IMR-90 (cell line): ENCODE results near the gene ARSA. TPM values are rescaled to one million over a fixed set of nuclear protein-coding genes. Genes with fewer than 3 reads are reported as not detected.

Source experiments
- ATAC-seq: fragments of 200-7000 bp; cut with Tn5 transposase; 2 replicates; pipeline ENCODE4 v1.9.1; 2020; ENCODE audit warnings: low read depth, mild to moderate bottlenecking, moderate library complexity
- BruUV-seq: library from RNA; stranded (reverse); fragments of 400-500 nt; replicated peaks from 2 replicates; lab custom pipeline; 2021; lab: Mats Ljungman, UMichigan
- CTCF ChIA-PET: fragments of 300-600 bp; formaldehyde crosslinking; extraction: SDS; loops from one replicate; lab custom pipeline; 2021; ENCODE audit warnings: antibody characterized with exemption; lab: Yijun Ruan, JAX
- POLR2A ChIA-PET: fragments of 300-600 bp; sonication (Branson Sonifier 250); formaldehyde crosslinking; loops from one replicate; lab custom pipeline; 2022; ENCODE audit warnings: antibody characterized with exemption; ENCODE audit not compliant: unreplicated experiment; lab: Charles Lee
- DNase-seq: peaks from one replicate; pipeline ENCODE4 v3.0.0; 2013
- H2AFZ ChIP-seq: replicated peaks from 2 replicates; pipeline ENCODE3; 2013; ENCODE audit warnings: low read length, mild to moderate bottlenecking; ENCODE audit not compliant: poor library complexity
- H2AK5ac ChIP-seq: 2 replicates; pipeline ENCODE4 v1.6.1; 2013; ENCODE audit warnings: low read depth, low read length, inconsistent platforms
- H2AK9ac ChIP-seq: replicated peaks from 2 replicates; pipeline ENCODE3; 2013; ENCODE audit warnings: mild to moderate bottlenecking, low read depth, low read length, moderate library complexity; ENCODE audit not compliant: poor library complexity
- H2BK120ac ChIP-seq: 2 replicates; pipeline ENCODE4 v1.6.1; 2013; ENCODE audit warnings: low read depth, low read length, inconsistent platforms
- H2BK15ac ChIP-seq: 3 replicates; pipeline ENCODE4 v1.6.1; 2013; ENCODE audit warnings: low read depth, low read length, inconsistent platforms
- H2BK20ac ChIP-seq: 2 replicates; pipeline ENCODE4 v1.6.1; 2013; ENCODE audit warnings: low read depth, mild to moderate bottlenecking, inconsistent platforms, low read length, moderate library complexity
- H2BK5ac ChIP-seq: 2 replicates; pipeline ENCODE4 v1.6.1; 2013; ENCODE audit warnings: mild to moderate bottlenecking, low read depth, low read length, inconsistent platforms; ENCODE audit not compliant: poor library complexity, severe bottlenecking
- H3K14ac ChIP-seq: replicated peaks from 2 replicates; pipeline ENCODE4 v1.6.1; 2013; ENCODE audit warnings: low read depth, low read length, inconsistent platforms
- H3K18ac ChIP-seq: 2 replicates; pipeline ENCODE4 v1.6.1; 2013; ENCODE audit warnings: low read depth, low read length, control low read depth
- H3K23ac ChIP-seq: 2 replicates; pipeline ENCODE4 v1.6.1; 2013; ENCODE audit warnings: low read depth, low read length, inconsistent platforms
- H3K27ac ChIP-seq: 2 replicates; pipeline ENCODE4 v1.5.1; 2013; ENCODE audit warnings: mild to moderate bottlenecking, control low read depth, low read length; ENCODE audit not compliant: insufficient read depth
- H3K27me3 ChIP-seq: 2 replicates; pipeline ENCODE4 v1.6.1; 2013; ENCODE audit warnings: low read length; ENCODE audit not compliant: control insufficient read depth, insufficient read depth
- H3K36me3 ChIP-seq: 2 replicates; pipeline ENCODE4 v1.6.1; 2013; ENCODE audit warnings: low read length, mixed read lengths; ENCODE audit not compliant: control insufficient read depth, insufficient read depth
- H3K4ac ChIP-seq: 2 replicates; pipeline ENCODE4 v1.6.1; 2013; ENCODE audit warnings: low read depth, low read length, inconsistent platforms
- H3K4me1 ChIP-seq: 2 replicates; pipeline ENCODE4 v1.6.1; 2013; ENCODE audit warnings: low read length, mixed read lengths; ENCODE audit not compliant: control insufficient read depth, insufficient read depth
- H3K4me2 ChIP-seq: 2 replicates; pipeline ENCODE4 v1.6.1; 2013; ENCODE audit warnings: low read depth, mild to moderate bottlenecking, control low read depth, low read length, moderate library complexity
- H3K4me3 ChIP-seq: 2 replicates; pipeline ENCODE4 v1.5.1; 2013; ENCODE audit warnings: low read depth, mild to moderate bottlenecking, control low read depth, low read length, moderate library complexity; ENCODE audit not compliant: insufficient read depth
- H3K56ac ChIP-seq: 2 replicates; pipeline ENCODE4 v1.6.1; 2013; ENCODE audit warnings: low read length, inconsistent platforms; ENCODE audit not compliant: insufficient read depth; ENCODE audit errors: extremely low read depth
- H3K79me1 ChIP-seq, 2 experiments: 2 replicates each; pipeline ENCODE4 v1.6.1; 2013; ENCODE audit warnings: low read length in 2 of 2, inconsistent platforms in 1 of 2, low read depth in 1 of 2
- H3K9ac ChIP-seq: 2 replicates; pipeline ENCODE4 v1.6.1; 2013; ENCODE audit warnings: low read depth, low read length, control low read depth
- H3K9me1 ChIP-seq: 2 replicates; pipeline ENCODE4 v1.6.1; 2013; ENCODE audit warnings: low read length, inconsistent platforms; ENCODE audit not compliant: insufficient read depth
- H3K9me3 ChIP-seq: 2 replicates; pipeline ENCODE4 v1.6.1; 2013; ENCODE audit warnings: low read length; ENCODE audit not compliant: control insufficient read depth, insufficient read depth
- H4K20me1 ChIP-seq: 2 replicates; pipeline ENCODE4 v1.6.1; 2013; ENCODE audit warnings: low read length, inconsistent platforms; ENCODE audit not compliant: insufficient read depth
- H4K5ac ChIP-seq: 2 replicates; pipeline ENCODE4 v1.6.1; 2013; ENCODE audit warnings: mild to moderate bottlenecking, low read depth, low read length, control low read depth
- H4K8ac ChIP-seq, 2 experiments: 2 replicates each; pipeline ENCODE4 v1.6.1; 2013; ENCODE audit warnings: low read depth in 2 of 2, low read length in 2 of 2, control low read depth in 1 of 2, inconsistent platforms in 1 of 2
- H4K91ac ChIP-seq: 2 replicates; pipeline ENCODE4 v1.6.1; 2013; ENCODE audit warnings: low read depth, low read length, inconsistent platforms; ENCODE audit not compliant: insufficient read depth
- BHLHE40 ChIP-seq: fragments of 150-350 bp; IDR thresholded peaks from 2 replicates; pipeline ENCODE4 v1.6.1; 2016; ENCODE audit warnings: mild to moderate bottlenecking, low read depth, low read length
- CEBPB ChIP-seq: IDR thresholded peaks from 2 replicates; pipeline ENCODE4 v1.6.1; 2012; ENCODE audit warnings: low read depth, low read length, improper control_type of control experiment
- CHD1 ChIP-seq: IDR thresholded peaks from 2 replicates; pipeline ENCODE4 v1.6.1; 2012; ENCODE audit warnings: low read depth, low read length, improper control_type of control experiment
- FOS ChIP-seq: fragments of 150-350 bp; IDR thresholded peaks from 2 replicates; pipeline ENCODE4 v1.6.1; 2016; ENCODE audit warnings: low read depth, low read length
- MAFK ChIP-seq: IDR thresholded peaks from 2 replicates; pipeline ENCODE4 v1.6.1; 2012; ENCODE audit warnings: low read depth, low read length, improper control_type of control experiment
- MAZ ChIP-seq: IDR thresholded peaks from 2 replicates; pipeline ENCODE4 v1.6.1; 2012; ENCODE audit warnings: low read depth, mild to moderate bottlenecking, low read length, improper control_type of control experiment, moderate library complexity, borderline replicate concordance
- MXI1 ChIP-seq: IDR thresholded peaks from 2 replicates; pipeline ENCODE4 v1.6.1; 2012; ENCODE audit warnings: low read depth, mild to moderate bottlenecking, low read length, moderate library complexity, borderline replicate concordance
- NFE2L2 ChIP-seq: fragments of 150-350 bp; IDR thresholded peaks from 2 replicates; pipeline ENCODE4 v1.6.1; 2016; ENCODE audit warnings: low read depth, mild to moderate bottlenecking, low read length
- POLR2A ChIP-seq: IDR thresholded peaks from 2 replicates; pipeline ENCODE4 v1.6.1; 2012; ENCODE audit warnings: mild to moderate bottlenecking, low read depth, low read length
- RAD21 ChIP-seq: IDR thresholded peaks from 2 replicates; pipeline ENCODE4 v1.6.1; 2012; ENCODE audit warnings: low read length, improper control_type of control experiment
- RCOR1 ChIP-seq: IDR thresholded peaks from 2 replicates; pipeline ENCODE4 v1.6.1; 2012; ENCODE audit warnings: mild to moderate bottlenecking, low read length, improper control_type of control experiment; ENCODE audit not compliant: insufficient replicate concordance
- RFX5 ChIP-seq: IDR thresholded peaks from 2 replicates; pipeline ENCODE4 v1.8.0; 2012; ENCODE audit warnings: low read depth, mild to moderate bottlenecking, low read length, moderate library complexity
- SMC3 ChIP-seq: fragments of 150-350 bp; IDR thresholded peaks from 2 replicates; pipeline ENCODE4 v1.6.1; 2016; ENCODE audit warnings: low read depth, mild to moderate bottlenecking, antibody characterized with exemption, low read length, moderate library complexity
- WGBS, 2 experiments: methylation state at CpG; one replicate each; pipeline versions ENCODE4 v1.1.5 to v1.1.7; 2013; ENCODE audit warnings: missing lambda C conversion rate in 2 of 2; ENCODE audit not compliant: insufficient read length in 1 of 2; ENCODE audit errors: extremely low coverage in 2 of 2; 5-methylcytosine and 5-hydroxymethylcytosine counted together
- dilution Hi-C: fragments of 300-500 bp; cut with HindIII; formaldehyde crosslinking; loops from one replicate; pipeline ENCODE4 v1.14.3; 2018; ENCODE audit warnings: low sequenced_read_pairs; ENCODE audit not compliant: unreplicated experiment
- in situ Hi-C: fragments of 300-500 bp; cut with MboI; formaldehyde crosslinking; loops from 3 replicates; pipeline ENCODE4 v1.14.3; 2019; ENCODE audit warnings: low sequenced_read_pairs, inconsistent platforms, mixed read lengths
- intact Hi-C: fragments of 100-400 bp; cut with micrococcal nuclease; formaldehyde crosslinking; loops from 2 replicates; pipeline ENCODE4 v1.10.0; 2022
- polyA plus RNA-seq, 3 experiments: library from polyadenylated mRNA; depleted of rRNA; stranded (reverse); fragments of >200 nt; gene quantifications; 2 replicates each; pipeline ENCODE4 v1.2.3, GENCODE V29; 2012; ENCODE audit warnings: low replicate concordance in 1 of 3
- total RNA-seq: library from RNA; depleted of rRNA; stranded (reverse); fragments of >200 nt; gene quantifications from 2 replicates; pipeline ENCODE4 v1.2.3, GENCODE V29; 2012
- TF ChIP-seq, protein P1 (sequence below): fragments of 150-350 bp; IDR thresholded peaks from 2 replicates; pipeline ENCODE4 v1.6.1; 2017; ENCODE audit warnings: mild to moderate bottlenecking, antibody characterized with exemption, low read length, low read depth
- TF ChIP-seq, protein P2 (sequence below): fragments of 150-350 bp; IDR thresholded peaks from 2 replicates; pipeline ENCODE4 v1.6.1; 2016; ENCODE audit warnings: low read depth, mild to moderate bottlenecking, low read length, moderate library complexity, borderline replicate concordance
- TF ChIP-seq, protein P3 (sequence below): conservative IDR thresholded peaks from 2 replicates; pipeline ENCODE4 v1.5.1; 2012; ENCODE audit warnings: mild to moderate bottlenecking, low read depth, low read length, improper control_type of control experiment

Gene ARSA
- total and polyA plus RNA-seq, 2 of the 4 experiments (the other 2 are of a cell fraction) = 3.4 to 24.2 TPM

DNA sequence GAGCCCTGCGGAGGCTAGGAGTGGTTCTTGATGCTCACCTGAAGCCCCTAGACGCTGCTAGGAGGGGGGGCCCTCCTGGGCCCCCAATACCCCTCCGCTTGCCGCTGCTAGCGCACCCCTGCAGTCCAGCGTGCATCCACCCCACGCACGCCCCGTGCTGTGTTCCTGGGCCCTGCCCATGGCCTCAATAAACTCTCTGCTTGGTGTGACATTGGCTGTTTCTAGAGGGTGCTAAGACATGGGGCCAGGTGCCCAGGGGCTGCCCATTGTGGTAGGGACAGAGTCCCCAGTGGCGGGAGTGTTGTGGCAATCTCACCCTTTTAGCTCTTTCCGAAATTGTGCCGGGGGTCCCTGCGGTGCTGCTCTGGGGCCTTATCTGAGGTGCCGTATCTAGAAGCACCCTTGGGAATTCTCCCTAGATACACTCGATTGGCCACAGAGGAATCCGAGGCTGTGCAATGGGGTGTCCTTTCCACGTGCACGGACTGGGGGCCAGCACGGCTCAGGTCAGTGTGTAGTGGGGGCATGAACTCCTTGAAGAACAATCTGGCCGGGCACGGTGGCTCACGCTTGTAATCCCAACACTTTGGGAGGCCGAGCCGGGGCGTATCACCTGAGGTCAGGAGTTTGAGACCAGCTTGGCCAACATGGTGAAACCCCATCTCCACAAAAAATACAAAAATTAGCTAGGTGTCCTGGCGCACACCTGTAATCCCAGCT lies 16.5 kb downstream of the ARSA start:
- 79% methylated on average over 4 of the region's 26 CpGs; no CpG with 5 or more reads in 1 of the 2 experiments for WGBS, 2 experiments

More for the DNA sequence above, 16.5 kb downstream of the ARSA start:
- Histone ChIP-seq H2AK5ac (no peak overlapping the region), H3K4me1 (no peaks in the 10 kb centered on the region), H3K4me3 (no peak overlapping the region), H4K5ac (no peak overlapping the region), H2AFZ (no peak overlapping the region), H2BK120ac (no peak overlapping the region), H3K14ac (no peak overlapping the region), H3K9me1 (no peaks in the 10 kb centered on the region), H2BK20ac (no peak overlapping the region), H3K4ac (no peak overlapping the region), H4K91ac (no peak overlapping the region), H2AK9ac (no peak overlapping the region), H3K36me3 (no peaks in the 10 kb centered on the region), H3K4me2 (no peak overlapping the region), H3K9me3 (no peaks in the 10 kb centered on the region), H2BK15ac (no peak overlapping the region), H2BK5ac (no peak overlapping the region), H3K79me1 (no peaks in the 10 kb centered on the region), H3K27ac (no peak overlapping the region), H3K18ac (no peak overlapping the region), H3K27me3 (peaks cover 54% of the 10 kb centered on the region), H4K8ac (no peak overlapping the region), H3K23ac (no peak overlapping the region), H4K20me1 (no peaks in the 10 kb centered on the region; the same call in 1 of the 2 replicates), H3K56ac (no peak overlapping the region), H3K9ac (no peak overlapping the region)
- in situ Hi-C loops = no loop called here
- ATAC-seq (no peak), DNase-seq (no peak)
- ChIA-PET CTCF (no interaction called here), POLR2A (no interaction called here)
- no peak for TF ChIP-seq RFX5
- no peak for TF ChIP-seq RCOR1
- TF ChIP-seq MXI1 = no peak
- no peak for TF ChIP-seq MAFK
- no peak for TF ChIP-seq RAD21
- TF ChIP-seq NFE2L2 = no peak
- no peak for TF ChIP-seq BHLHE40
- TF ChIP-seq, protein P1, sequence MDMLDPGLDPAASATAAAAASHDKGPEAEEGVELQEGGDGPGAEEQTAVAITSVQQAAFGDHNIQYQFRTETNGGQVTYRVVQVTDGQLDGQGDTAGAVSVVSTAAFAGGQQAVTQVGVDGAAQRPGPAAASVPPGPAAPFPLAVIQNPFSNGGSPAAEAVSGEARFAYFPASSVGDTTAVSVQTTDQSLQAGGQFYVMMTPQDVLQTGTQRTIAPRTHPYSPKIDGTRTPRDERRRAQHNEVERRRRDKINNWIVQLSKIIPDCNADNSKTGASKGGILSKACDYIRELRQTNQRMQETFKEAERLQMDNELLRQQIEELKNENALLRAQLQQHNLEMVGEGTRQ = no peak
- TF ChIP-seq, protein P2, sequence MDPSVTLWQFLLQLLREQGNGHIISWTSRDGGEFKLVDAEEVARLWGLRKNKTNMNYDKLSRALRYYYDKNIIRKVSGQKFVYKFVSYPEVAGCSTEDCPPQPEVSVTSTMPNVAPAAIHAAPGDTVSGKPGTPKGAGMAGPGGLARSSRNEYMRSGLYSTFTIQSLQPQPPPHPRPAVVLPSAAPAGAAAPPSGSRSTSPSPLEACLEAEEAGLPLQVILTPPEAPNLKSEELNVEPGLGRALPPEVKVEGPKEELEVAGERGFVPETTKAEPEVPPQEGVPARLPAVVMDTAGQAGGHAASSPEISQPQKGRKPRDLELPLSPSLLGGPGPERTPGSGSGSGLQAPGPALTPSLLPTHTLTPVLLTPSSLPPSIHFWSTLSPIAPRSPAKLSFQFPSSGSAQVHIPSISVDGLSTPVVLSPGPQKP = no peak
- TF ChIP-seq POLR2A = no peak
- TF ChIP-seq CEBPB = no peak
- TF ChIP-seq FOS = no peak
- TF ChIP-seq CHD1 = no peak
- no peak for TF ChIP-seq SMC3
- TF ChIP-seq MAZ = no peak
- TF ChIP-seq, protein P3, sequence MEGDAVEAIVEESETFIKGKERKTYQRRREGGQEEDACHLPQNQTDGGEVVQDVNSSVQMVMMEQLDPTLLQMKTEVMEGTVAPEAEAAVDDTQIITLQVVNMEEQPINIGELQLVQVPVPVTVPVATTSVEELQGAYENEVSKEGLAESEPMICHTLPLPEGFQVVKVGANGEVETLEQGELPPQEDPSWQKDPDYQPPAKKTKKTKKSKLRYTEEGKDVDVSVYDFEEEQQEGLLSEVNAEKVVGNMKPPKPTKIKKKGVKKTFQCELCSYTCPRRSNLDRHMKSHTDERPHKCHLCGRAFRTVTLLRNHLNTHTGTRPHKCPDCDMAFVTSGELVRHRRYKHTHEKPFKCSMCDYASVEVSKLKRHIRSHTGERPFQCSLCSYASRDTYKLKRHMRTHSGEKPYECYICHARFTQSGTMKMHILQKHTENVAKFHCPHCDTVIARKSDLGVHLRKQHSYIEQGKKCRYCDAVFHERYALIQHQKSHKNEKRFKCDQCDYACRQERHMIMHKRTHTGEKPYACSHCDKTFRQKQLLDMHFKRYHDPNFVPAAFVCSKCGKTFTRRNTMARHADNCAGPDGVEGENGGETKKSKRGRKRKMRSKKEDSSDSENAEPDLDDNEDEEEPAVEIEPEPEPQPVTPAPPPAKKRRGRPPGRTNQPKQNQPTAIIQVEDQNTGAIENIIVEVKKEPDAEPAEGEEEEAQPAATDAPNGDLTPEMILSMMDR = no peak
- intact Hi-C loops = no loop called here
- BruUV-seq = no TSS peak
- dilution Hi-C loops = no loop called here
